ENCODE measurements around the gene RORC.
"Not testable (repeated sequence)": the region's sequence is repeated elsewhere in the genome, so short reads cannot be mapped to it uniquely, and the experiment has no call there.

Gene RORC

GRCh38 chr1:151831605-151832004 is at the start of gene RORC:
Gene RORC (minus strand): TSS chr1:151831802. CDS start chr1:151831764, 38 bp downstream.
- DNase-seq = no peak

GRCh38 chr1:151875419-151876097 is 44.0 kb upstream of the RORC start:
- no peak for DNase-seq

- not testable (repeated sequence) for DNase-seq
Observed at GRCh38 chr1:151872776-151873175, 41.2 kb upstream of the RORC start.

GRCh38 chr1:151871284-151872030 is 39.9 kb upstream of the RORC start:
- no peak for DNase-seq

DNA sequence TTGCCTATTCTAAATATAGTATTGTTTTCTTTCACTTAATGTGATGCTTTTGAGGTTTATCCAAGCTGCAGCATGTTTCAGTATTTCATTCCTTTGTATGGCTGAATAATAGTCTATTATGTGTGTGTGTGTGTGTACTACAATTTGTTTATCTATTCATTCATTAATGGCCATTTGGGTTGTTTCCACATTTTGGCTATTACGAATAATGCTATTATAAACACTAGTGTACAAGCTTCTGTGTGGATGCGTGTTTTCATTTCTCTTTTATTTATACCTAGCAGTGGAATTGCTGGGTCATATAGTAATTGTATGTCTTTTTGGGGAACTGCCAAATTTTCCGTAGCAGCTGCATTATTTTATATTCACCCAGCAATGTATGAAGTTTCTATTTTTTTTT is 36.9 kb upstream of the RORC start:
- no peak for DNase-seq

DNA sequence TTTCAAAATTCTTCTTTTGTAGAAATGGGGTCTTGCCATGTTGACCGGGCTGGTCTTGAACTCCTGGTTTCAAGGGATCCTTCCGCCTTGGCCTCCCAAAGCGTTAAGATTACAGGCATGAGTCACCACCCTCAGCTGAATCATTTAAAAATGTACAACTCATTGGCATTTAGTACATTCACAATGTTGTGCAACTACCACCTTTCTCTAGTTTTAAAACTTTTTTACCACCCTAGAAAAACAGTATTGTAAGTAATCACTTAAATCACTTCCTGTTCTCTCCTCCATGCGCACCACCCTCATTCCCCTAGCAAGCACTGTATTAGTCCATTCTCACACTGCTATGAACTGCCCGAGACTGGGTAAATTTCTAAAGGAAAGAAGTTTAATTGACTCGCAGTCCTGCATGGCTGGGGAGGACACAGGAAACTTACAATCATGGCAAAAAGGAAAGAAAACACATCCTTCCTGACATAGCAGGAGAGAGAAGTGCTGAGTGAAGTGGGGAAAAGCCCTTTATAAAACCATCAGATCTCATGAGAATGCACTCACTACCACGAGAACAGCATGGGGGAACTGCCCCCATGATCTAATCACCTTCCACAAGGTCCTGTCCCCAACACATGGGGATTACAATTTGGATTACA is 36.3 kb upstream of the RORC start:
- DNase-seq = no peak

- no peak for DNase-seq
Observed at GRCh38 chr1:151867321-151867720, 35.7 kb upstream of the RORC start.

GRCh38 chr1:151864411-151864810 is 32.8 kb upstream of the RORC start:
- DNase-seq = no peak

DNA sequence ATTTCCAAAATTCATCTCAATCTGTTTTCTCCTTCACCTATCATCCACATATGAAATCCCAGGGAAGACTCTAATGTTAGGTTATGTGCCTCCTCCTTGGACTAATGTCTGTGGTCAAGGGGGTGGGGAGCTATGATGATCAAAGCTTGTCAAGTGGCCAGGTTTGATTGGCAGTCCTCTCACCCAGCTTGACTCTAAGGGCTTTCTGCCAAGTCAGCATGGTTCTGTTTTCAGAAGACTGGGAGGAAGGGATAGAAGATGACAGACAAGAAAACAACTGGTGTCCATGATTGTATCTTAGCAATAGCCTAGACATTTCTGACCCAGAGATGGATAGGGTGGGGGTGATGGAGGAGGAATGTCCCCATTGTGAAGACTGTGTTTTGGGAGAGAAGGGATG is 31.0 kb upstream of the RORC start:
- DNase-seq = no peak

DNA sequence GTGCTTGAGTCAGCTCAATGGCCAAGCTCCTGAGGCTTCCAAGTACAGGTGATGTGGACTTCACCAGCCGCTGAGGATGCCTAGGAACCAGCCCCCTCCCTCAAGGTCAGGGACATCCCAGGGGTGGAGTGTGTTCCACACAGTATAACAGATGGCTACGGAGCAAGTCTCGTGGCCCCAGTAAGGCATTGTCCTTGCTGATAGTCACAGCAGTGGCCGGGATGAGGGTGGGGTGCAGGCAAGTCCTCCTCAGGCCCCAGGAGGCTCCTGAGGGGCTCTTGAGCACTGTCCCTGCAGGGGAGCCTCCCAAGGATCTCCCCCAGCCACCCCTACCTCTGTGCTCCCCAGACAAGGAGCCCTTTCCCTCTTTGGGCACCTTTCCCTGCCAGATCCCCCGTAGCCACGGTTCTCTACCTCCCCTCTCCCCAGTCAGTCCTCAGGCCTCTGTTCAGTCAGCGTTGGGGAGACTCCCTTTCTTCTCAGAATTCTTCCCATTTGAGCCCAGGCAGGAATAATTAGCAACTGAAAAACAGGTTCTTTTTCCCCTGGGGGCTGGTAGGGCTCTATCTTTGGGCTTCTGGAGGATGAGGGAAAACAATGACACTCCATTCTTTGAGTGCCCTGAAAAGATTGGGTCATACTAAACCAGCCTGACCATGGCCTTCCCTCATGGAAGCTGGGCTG is 29.0 kb upstream of the RORC start:
- no peak for DNase-seq

GRCh38 chr1:151859891-151860293 is 28.3 kb upstream of the RORC start:
- no peak for DNase-seq

DNA sequence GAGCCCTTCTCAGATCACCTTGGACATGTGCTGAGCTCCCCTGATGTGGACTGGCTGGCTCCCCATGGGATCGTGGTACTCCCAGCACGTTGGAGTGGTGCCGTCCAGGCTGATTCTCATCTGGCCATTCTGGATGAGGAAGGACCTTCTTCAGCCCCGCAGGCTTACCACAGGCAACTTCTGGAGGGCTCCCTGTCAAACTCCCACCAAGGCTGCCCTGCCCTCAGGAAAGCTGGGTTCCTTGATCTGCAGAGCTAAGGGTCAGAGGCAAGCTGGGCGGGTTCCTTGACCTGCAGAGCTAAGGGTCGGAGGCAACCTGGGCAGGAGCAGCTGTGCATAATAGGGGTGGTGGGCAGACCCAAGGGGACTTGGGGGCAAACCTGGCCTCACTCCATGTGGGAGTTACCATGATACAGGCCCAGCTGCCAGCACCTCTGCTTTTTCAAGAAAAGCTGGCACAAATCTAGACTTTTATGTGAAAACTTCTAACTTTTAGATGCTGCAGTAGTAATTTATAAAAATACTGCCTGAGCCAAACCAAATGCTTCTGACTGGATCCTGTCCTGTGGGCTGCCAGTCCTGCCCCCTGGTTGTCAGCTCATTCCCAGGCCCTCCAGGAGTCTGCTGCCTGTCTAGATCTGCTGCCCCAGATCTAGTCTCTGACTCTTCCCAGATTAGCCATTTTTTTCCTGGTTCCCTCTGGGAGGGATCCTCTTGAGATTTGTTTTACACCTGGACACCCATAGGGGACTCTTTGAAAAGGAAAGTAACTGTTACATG is 27.5 kb upstream of the RORC start:
- DNase-seq = no peak

GRCh38 chr1:151858030-151858746 is 26.6 kb upstream of the RORC start:
- DNase-seq = no peak

DNA sequence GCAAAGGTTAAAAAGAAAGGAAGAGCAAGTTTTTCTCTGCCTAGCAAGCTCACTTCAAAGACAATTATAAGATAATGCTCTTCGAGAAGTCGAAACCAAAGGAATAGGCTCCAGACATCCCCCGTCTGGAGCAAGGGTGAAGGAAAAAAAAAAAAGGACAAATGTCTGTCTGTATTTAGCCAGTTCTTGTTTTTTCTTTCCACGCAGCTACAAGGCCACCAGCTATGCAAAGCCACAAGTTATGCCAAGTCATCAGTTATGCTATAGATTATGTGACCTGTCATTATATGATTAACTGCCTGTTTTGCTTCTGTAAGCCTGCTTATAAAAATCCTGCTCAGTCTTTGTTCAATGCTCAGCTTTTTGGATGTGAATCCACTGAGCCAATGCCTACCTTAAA is 24.3 kb upstream of the RORC start:
- DNase-seq = no peak

GRCh38 chr1:151855516-151855915 is 23.9 kb upstream of the RORC start:
- DNase-seq = not testable (repeated sequence)

DNA sequence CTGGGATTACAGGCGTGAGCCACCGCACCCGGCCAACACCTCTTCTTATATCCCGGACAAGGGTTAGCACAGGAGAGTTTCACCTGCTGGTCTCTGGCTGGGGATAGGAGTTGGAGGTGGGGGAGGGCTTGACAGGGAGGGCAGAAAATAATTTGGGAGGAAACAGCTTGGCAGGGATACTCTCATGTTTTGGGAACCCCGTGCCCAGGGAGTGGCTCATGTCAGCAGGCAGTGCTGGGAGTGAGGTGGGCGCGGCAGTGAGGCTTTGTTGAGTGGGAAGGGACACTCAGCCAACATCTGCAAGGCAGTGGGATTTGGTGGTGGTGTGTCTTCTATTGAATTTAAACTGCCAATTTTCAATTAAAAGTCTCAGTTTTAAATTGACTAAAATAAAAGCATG is 23.1 kb upstream of the RORC start:
- DNase-seq = no peak

DNA sequence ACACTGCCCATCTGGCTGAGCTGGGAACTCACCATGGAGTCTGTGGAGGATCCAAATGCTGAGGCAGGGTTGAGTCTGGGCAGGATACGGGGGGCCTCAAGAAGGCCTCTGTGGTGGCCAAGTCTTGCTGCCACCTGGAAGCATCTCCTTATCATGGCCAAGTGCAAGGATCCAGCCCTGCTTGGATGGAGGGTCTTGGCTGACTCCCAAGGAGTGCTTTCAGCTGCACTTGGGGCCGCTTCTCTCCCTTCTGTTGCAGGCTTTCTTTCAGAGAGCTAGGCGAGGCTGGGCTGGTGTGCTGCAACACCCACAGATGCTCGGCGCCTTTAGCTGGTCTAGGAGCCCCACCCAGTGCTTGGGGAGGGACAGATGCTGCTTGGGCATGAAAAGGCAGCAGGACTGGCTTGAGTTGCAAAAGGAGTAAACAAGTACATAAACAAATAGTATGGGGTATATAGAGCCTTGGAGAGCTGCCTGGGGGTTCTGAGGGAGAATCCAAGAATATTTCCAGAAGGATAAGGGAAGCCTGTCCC is 21.9 kb upstream of the RORC start, which contains the start of gene THEM5:
Gene THEM5, minus strand, starts transcription at position 302 of the 533 bp plus-strand sequence. Its CDS starts 147 bp downstream, at position 155.
- DNase-seq = no peak

GRCh38 chr1:151852733-151853132 is 21.1 kb upstream of the RORC start:
- DNase-seq = no peak

DNA sequence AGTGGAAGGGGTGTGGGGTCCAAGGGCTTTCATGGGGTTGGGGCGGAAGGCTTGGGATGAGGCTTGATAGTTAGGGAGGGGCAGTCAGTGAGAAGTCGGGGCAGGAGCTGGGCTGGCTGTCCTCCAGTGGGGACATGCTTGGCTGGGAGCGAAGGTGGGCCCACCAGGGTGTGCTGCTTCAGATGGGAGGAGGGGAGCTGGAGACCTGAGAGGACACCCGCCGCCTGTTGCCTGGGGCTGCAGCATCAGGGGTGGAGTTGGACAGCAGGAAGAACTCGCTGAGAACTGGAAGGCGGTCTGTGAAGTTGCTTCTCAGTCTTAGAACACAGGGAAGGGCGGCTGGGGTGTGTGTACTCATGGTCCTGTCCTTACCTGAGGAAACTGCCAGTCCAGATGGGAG is 20.3 kb upstream of the RORC start:
- no peak for DNase-seq

DNA sequence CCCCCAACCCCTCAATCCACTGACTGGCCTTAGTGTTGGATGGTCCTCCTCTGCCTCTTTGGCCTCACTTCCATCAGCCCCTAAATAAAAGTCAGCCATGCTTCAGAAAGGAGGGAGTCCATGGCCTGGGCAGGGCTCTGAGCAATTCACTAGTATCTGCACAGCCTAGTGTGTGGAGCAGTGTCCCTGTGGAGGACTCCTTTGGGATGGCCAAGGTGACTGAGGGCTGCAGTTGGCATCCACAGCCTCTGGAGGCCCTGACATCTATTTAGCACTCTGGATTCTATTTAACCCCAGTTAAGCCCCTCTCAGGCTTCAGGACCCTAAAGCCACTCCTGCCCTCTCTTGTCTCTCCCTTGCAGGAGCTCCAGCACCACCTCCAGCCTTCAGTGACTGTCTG is 18.3 kb upstream of the RORC start:
- no peak for DNase-seq

DNA sequence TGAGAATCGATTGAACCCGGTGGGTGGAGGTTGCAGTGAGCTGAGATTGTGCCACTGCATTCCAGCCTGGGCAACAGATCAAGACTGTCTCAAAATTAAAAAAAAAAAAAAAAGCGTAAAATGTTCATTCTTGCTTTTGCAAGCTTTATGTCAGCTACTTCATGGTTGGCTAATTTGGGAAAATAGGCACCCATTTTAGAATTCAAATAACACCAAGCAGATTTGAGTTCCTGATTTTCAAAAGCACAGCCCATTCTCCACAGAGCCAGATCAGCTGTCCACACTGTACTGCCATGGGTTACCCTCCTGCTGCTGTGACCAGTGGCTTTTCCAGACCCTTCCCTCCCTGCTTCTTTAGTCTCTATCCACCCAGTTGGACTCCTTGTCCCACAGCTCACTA is 17.5 kb upstream of the RORC start:
- DNase-seq = no peak

Measured in stimulated activated CD4-positive, alpha-beta T cell treated with anti-CD3 and anti-CD28 coated beads, Interleukin-4, amount 100 ng/mL, for 1 hour (primary cell).